Measurements from ENCODE around the gene SEMA3F. TPM values are rescaled to one million over a fixed set of nuclear protein-coding genes. Genes with fewer than 3 reads are reported as not detected.
A peak's percentile ranks its signal among the peaks of the same experiment; 100 is the strongest.

The SEMA3F gene
- total and polyA plus RNA-seq, 5 donors, result 7.3 to 15.2 (median 10.1) TPM

- ATAC-seq (no peak), DNase-seq (peak in 1 of 3 donors; percentile 52)
- Histone ChIP-seq H3K27me3 (ENCODE audit: control insufficient read depth, insufficient read depth) (no peaks in the 10 kb centered on the region), H3K4me1 (ENCODE audit: control insufficient read depth, insufficient read depth, low read length) (no peaks in the 10 kb centered on the region), H3K27ac (ENCODE audit: low read length) (no peak overlapping the region), H3K9me3 (ENCODE audit: control insufficient read depth, low read length) (no peaks in the 10 kb centered on the region), H3K4me3 (ENCODE audit: low read length) (no peak overlapping the region)
- 77% methylated on average over 14 of the region's 14 CpGs for whole genome bisulfite sequencing
- intact Hi-C loops (cut with DNase I), result loop anchor here (2.0 to 10.0 kb wide), 3 partner anchors 64 to 152 kb away; partner anchors contain the start of gene LSMEM2 (in 2 of the 4)
These were observed 32.3 kb upstream of the SEMA3F start for GRCh38 chr3:50122661-50123391.

- ATAC-seq (no peak), DNase-seq (peak in 1 of 3 donors; percentile 5)
- Histone ChIP-seq H3K27me3 (ENCODE audit: control insufficient read depth, insufficient read depth) (no peaks in the 10 kb centered on the region), H3K4me3 (ENCODE audit: low read length) (no peak overlapping the region), H3K9me3 (ENCODE audit: control insufficient read depth, low read length) (no peaks in the 10 kb centered on the region), H3K27ac (ENCODE audit: low read length) (no peak overlapping the region), H3K4me1 (ENCODE audit: control insufficient read depth, insufficient read depth, low read length) (no peaks in the 10 kb centered on the region)
- WGBS, result 87% methylated on average over 4 of the region's 4 CpGs
- intact Hi-C loops (cut with DNase I), result loop anchor here (2.0 to 10.0 kb wide), 3 partner anchors 64 to 151 kb away; partner anchors contain the start of gene LSMEM2 (in 2 of the 4)
These were observed 31.6 kb upstream of the SEMA3F start for GRCh38 chr3:50123394-50124051.

GRCh38 chr3:50124052-50124799 lies 30.9 kb upstream of the SEMA3F start:
- intact Hi-C loops (cut with DNase I), result loop anchor here in 3 of 4 donors (5.0 to 10.0 kb wide), 2 partner anchors 63 to 151 kb away; partner anchors contain the start of gene LSMEM2 (in 2 of the 3)
- WGBS, result 26% methylated on average over 15 of the region's 15 CpGs
- peak in 1 of 3 donors; percentile 13 for DNase-seq

GRCh38 chr3:50124800-50125178 lies 30.3 kb upstream of the SEMA3F start:
- Histone ChIP-seq H3K27me3 (ENCODE audit: control insufficient read depth, insufficient read depth) (no peaks in the 10 kb centered on the region), H3K4me3 (ENCODE audit: low read length) (no peak overlapping the region), H3K9me3 (ENCODE audit: control insufficient read depth, low read length) (no peaks in the 10 kb centered on the region), H3K27ac (ENCODE audit: low read length) (no peak overlapping the region), H3K4me1 (ENCODE audit: control insufficient read depth, insufficient read depth, low read length) (no peaks in the 10 kb centered on the region)
- intact Hi-C loops (cut with DNase I), result loop anchor here in 3 of 4 donors (5.0 to 10.0 kb wide), 2 partner anchors 63 to 150 kb away; partner anchors contain the start of gene LSMEM2 (in 2 of the 3)
- WGBS, result 28% methylated on average over 12 of the region's 12 CpGs
- no peak for ATAC-seq
- peak in 1 of 3 donors; percentile 53 for DNase-seq

More at GRCh38 chr3:50124052-50124799, 30.9 kb upstream of the SEMA3F start:
- Histone ChIP-seq H3K4me1 (ENCODE audit: control insufficient read depth, insufficient read depth, low read length) (no peaks in the 10 kb centered on the region), H3K27ac (ENCODE audit: low read length) (no peak overlapping the region), H3K27me3 (ENCODE audit: control insufficient read depth, insufficient read depth) (no peaks in the 10 kb centered on the region), H3K4me3 (ENCODE audit: low read length) (no peak overlapping the region), H3K9me3 (ENCODE audit: control insufficient read depth, low read length) (no peaks in the 10 kb centered on the region)
- no peak for ATAC-seq

- Histone ChIP-seq H3K4me1 (ENCODE audit: control insufficient read depth, insufficient read depth, low read length) (no peaks in the 10 kb centered on the region), H3K27ac (ENCODE audit: low read length) (no peak overlapping the region), H3K9me3 (ENCODE audit: control insufficient read depth, low read length) (no peaks in the 10 kb centered on the region), H3K27me3 (ENCODE audit: control insufficient read depth, insufficient read depth) (no peaks in the 10 kb centered on the region), H3K4me3 (ENCODE audit: low read length) (no peak overlapping the region)
- intact Hi-C loops (cut with DNase I), result loop anchor here in 2 of 4 donors (10.0 kb wide), 1 partner anchor 149 kb away; the partner anchor contains the start of gene LSMEM2 (in 2 of the 2)
- ATAC-seq (no peak), DNase-seq (peak in 1 of 3 donors; percentile 40)
- 56% methylated on average over 9 of the region's 9 CpGs for WGBS
These were observed 29.4 kb upstream of the SEMA3F start for GRCh38 chr3:50125541-50126286.

- 55% methylated on average over 16 of the region's 16 CpGs for WGBS
- no peaks in the 10 kb centered on the region for H3K4me1 ChIP-seq (ENCODE audit: control insufficient read depth, insufficient read depth, low read length)
These were observed 28.6 kb upstream of the SEMA3F start for GRCh38 chr3:50126287-50127211.

GRCh38 chr3:50127251-50127691 lies 27.9 kb upstream of the SEMA3F start:
- no peak overlapping the region for H3K4me3 ChIP-seq (ENCODE audit: low read length)
- H3K4me1 ChIP-seq (ENCODE audit: control insufficient read depth, insufficient read depth, low read length), result no peaks in the 10 kb centered on the region
- no peaks in the 10 kb centered on the region for H3K27me3 ChIP-seq (ENCODE audit: control insufficient read depth, insufficient read depth)
- H3K9me3 ChIP-seq (ENCODE audit: control insufficient read depth, low read length), result no peaks in the 10 kb centered on the region
- WGBS, result 89% methylated on average over 8 of the region's 8 CpGs
- peak in 1 of 3 donors; percentile 18 for DNase-seq
- intact Hi-C loops (cut with DNase I), result loop anchor here in 2 of 4 donors (10.0 kb wide), 1 partner anchor 148 kb away; the partner anchor contains the start of gene LSMEM2 (in 2 of the 2)
- no peak overlapping the region for H3K27ac ChIP-seq (ENCODE audit: low read length)
- ATAC-seq, result no peak

More at GRCh38 chr3:50126287-50127211, 28.6 kb upstream of the SEMA3F start:
- Histone ChIP-seq H3K27me3 (ENCODE audit: control insufficient read depth, insufficient read depth) (no peaks in the 10 kb centered on the region), H3K27ac (ENCODE audit: low read length) (no peak overlapping the region), H3K9me3 (ENCODE audit: control insufficient read depth, low read length) (no peaks in the 10 kb centered on the region), H3K4me3 (ENCODE audit: low read length) (no peak overlapping the region)
- intact Hi-C loops (cut with DNase I), result loop anchor here in 2 of 4 donors (10.0 kb wide), 1 partner anchor 148 kb away; the partner anchor contains the start of gene LSMEM2 (in 2 of the 2)
- ATAC-seq (no peak), DNase-seq (peak in 1 of 3 donors; percentile 55)

- intact Hi-C loops (cut with DNase I), result loop anchor here in 2 of 4 donors (10.0 kb wide), 1 partner anchor 147 kb away; the partner anchor contains the start of gene LSMEM2 (in 2 of the 2)
- no peaks in the 10 kb centered on the region for H3K27me3 ChIP-seq (ENCODE audit: control insufficient read depth, insufficient read depth)
- whole genome bisulfite sequencing, result 79% methylated on average over 4 of the region's 4 CpGs
- no peaks in the 10 kb centered on the region for H3K9me3 ChIP-seq (ENCODE audit: control insufficient read depth, low read length)
- ATAC-seq (no peak), DNase-seq (no peak)
- H3K4me1 ChIP-seq (ENCODE audit: control insufficient read depth, insufficient read depth, low read length), result no peaks in the 10 kb centered on the region
- H3K4me3 ChIP-seq (ENCODE audit: low read length), result no peak overlapping the region
- H3K27ac ChIP-seq (ENCODE audit: low read length), result no peak overlapping the region
These were observed 27.1 kb upstream of the SEMA3F start for GRCh38 chr3:50128001-50128400.

- intact Hi-C loops (cut with DNase I), result no loop called here
- 91% methylated on average over 2 of the region's 2 CpGs for WGBS
- H3K9me3 ChIP-seq (ENCODE audit: control insufficient read depth, low read length), result no peaks in the 10 kb centered on the region
These were observed 24.7 kb upstream of the SEMA3F start for GRCh38 chr3:50130436-50130835.

More at GRCh38 chr3:50130436-50130835, 24.7 kb upstream of the SEMA3F start:
- no peaks in the 10 kb centered on the region for H3K4me1 ChIP-seq (ENCODE audit: control insufficient read depth, insufficient read depth, low read length)
- DNase-seq (peak in 1 of 3 donors; percentile 3), ATAC-seq (no peak)
- no peak overlapping the region for H3K4me3 ChIP-seq (ENCODE audit: low read length)
- H3K27ac ChIP-seq (ENCODE audit: low read length), result no peak overlapping the region
- H3K27me3 ChIP-seq (ENCODE audit: control insufficient read depth, insufficient read depth), result no peaks in the 10 kb centered on the region

Data from right cardiac atrium (tissue), 5 donors.